Smooth muscle cell (in vitro differentiated cells): ENCODE data around the gene LRSAM1. TPM values are rescaled to one million over a fixed set of nuclear protein-coding genes. Genes with fewer than 3 reads are reported as not detected.

Source experiments
- DNase-seq: peaks from one replicate; lab custom pipeline; 2025; ENCODE audit not compliant: unreplicated experiment; lab: John Stamatoyannopoulos, UW
- H2AFZ ChIP-seq: fragments of 200-600 bp; sonication (generic); 2 replicates; pipeline ENCODE4 v1.6.0; 2016; ENCODE audit warnings: antibody characterized with exemption, low read depth, mild to moderate bottlenecking
- H3F3A ChIP-seq: fragments of 200-600 bp; sonication (generic); 2 replicates; pipeline ENCODE4 v1.6.0; 2017; ENCODE audit warnings: antibody characterized with exemption, low read depth
- H3K27ac ChIP-seq: fragments of 200-600 bp; sonication (generic); 2 replicates; pipeline ENCODE4 v1.5.1; 2016; ENCODE audit warnings: low read depth, mild to moderate bottlenecking
- H3K27me3 ChIP-seq: fragments of 200-600 bp; sonication (generic); 2 replicates; pipeline ENCODE4 v1.6.1; 2016; ENCODE audit warnings: low read depth, mild to moderate bottlenecking
- H3K36me3 ChIP-seq: fragments of 200-600 bp; sonication (generic); 2 replicates; pipeline ENCODE4 v1.5.1; 2016; ENCODE audit warnings: low read depth
- H3K4me1 ChIP-seq: fragments of 200-600 bp; sonication (generic); 2 replicates; pipeline ENCODE4 v1.5.1; 2016; ENCODE audit warnings: low read depth
- H3K4me2 ChIP-seq: fragments of 200-600 bp; sonication (generic); 2 replicates; pipeline ENCODE4 v1.6.0; 2016; ENCODE audit warnings: mild to moderate bottlenecking
- H3K4me3 ChIP-seq: fragments of 200-600 bp; sonication (generic); 2 replicates; pipeline ENCODE4 v1.5.1; 2016; ENCODE audit warnings: mild to moderate bottlenecking
- H3K79me2 ChIP-seq: fragments of 200-600 bp; sonication (generic); 2 replicates; pipeline ENCODE4 v1.6.0; 2016; ENCODE audit warnings: low read depth, mild to moderate bottlenecking
- H3K9ac ChIP-seq: fragments of 200-600 bp; sonication (generic); 2 replicates; pipeline ENCODE4 v1.6.0; 2016; ENCODE audit warnings: low read depth
- H3K9me3 ChIP-seq: fragments of 200-600 bp; sonication (generic); replicated peaks from 2 replicates; pipeline ENCODE4 v1.5.1; 2016; ENCODE audit warnings: low read depth
- H4K20me1 ChIP-seq: fragments of 200-600 bp; sonication (generic); 2 replicates; pipeline ENCODE4 v1.6.0; 2016; ENCODE audit warnings: low read depth
- WGBS: methylation state at CpG from one replicate; pipeline ENCODE4 v1.1.7; 2016; ENCODE audit warnings: low lambda C conversion rate; 5-methylcytosine and 5-hydroxymethylcytosine counted together
- polyA plus RNA-seq: library from polyadenylated mRNA; unstranded; fragments of >200 nt; fragmentation: Nextera tagmentation; extraction: Ambion mirVana; gene quantifications from 2 replicates; pipeline ENCODE4 v1.2.1, GENCODE V29; 2016
- total RNA-seq: library from RNA; depleted of rRNA; stranded (reverse); fragments of >200 nt; gene quantifications from 2 replicates; pipeline ENCODE4 v1.2.3, GENCODE V29; 2014
- TF ChIP-seq, protein P1 (sequence below): fragments of 200-600 bp; sonication (generic); IDR thresholded peaks from 2 replicates; pipeline ENCODE4 v1.5.1; 2017; ENCODE audit warnings: borderline replicate concordance, mild to moderate bottlenecking, antibody characterized with exemption; ENCODE audit not compliant: insufficient read depth, poor library complexity, severe bottlenecking

LRSAM1 gene
- total and polyA plus RNA-seq, 2 experiments from 2014 or later, result 10.5 to 27.0 TPM

DNA sequence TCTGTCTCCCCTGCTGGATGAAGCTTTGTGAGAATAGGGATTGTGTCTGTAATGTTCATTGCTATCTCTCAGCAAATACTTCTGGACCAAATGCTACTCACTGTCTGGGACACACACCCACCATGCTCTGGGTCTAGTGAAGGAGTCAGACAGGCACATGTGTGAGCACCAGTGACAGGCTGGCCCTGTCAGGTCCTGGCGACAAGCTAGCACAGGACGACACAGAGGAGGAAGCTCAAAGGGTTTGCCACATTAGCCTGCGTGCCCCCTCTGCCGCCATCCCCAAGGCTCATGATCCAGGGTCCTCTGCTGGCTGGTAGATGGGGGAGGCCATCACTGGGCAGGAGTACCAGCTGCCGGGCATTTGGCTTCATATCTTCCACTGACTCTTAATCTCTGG, 23.3 kb downstream of the LRSAM1 start:
- TF ChIP-seq, protein P1, sequence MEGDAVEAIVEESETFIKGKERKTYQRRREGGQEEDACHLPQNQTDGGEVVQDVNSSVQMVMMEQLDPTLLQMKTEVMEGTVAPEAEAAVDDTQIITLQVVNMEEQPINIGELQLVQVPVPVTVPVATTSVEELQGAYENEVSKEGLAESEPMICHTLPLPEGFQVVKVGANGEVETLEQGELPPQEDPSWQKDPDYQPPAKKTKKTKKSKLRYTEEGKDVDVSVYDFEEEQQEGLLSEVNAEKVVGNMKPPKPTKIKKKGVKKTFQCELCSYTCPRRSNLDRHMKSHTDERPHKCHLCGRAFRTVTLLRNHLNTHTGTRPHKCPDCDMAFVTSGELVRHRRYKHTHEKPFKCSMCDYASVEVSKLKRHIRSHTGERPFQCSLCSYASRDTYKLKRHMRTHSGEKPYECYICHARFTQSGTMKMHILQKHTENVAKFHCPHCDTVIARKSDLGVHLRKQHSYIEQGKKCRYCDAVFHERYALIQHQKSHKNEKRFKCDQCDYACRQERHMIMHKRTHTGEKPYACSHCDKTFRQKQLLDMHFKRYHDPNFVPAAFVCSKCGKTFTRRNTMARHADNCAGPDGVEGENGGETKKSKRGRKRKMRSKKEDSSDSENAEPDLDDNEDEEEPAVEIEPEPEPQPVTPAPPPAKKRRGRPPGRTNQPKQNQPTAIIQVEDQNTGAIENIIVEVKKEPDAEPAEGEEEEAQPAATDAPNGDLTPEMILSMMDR, result no peak
- DNase-seq, result no peak

DNA sequence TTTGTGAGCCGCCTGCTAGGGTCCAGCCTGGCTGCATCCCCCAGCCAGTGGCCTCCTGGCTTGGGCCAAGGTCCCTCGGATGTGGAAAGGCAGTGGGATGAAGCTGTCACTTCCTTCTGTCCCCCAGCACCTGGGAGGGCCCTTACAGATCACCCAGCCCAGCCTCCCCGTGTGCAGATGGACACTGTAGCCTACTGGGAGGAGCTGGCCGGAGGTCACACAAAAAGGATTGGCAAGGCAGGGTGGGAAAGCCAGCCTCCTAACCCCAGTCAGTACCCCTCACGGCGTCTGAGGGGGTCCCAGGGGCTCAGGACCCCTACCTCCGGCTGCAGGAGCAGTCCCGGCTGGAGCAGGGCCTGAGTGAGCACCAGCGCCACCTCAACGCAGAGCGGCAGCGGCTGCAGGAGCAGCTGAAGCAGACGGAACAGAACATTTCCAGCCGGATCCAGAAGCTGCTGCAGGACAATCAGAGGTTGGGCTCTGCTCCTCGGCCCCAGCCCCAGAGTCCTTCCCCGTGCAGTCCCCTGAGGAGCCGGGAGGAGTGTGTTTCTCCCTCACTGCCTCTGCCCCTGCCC, 28.3 kb downstream of the LRSAM1 start:
- Histone ChIP-seq H3K79me2 (no peaks in the 10 kb centered on the region), H3K27me3 (no peaks in the 10 kb centered on the region)
- WGBS, result 94% methylated on average over 17 of the region's 17 CpGs

More for the DNA sequence above, 23.3 kb downstream of the LRSAM1 start:
- Histone ChIP-seq H3K9me3 (no peaks in the 10 kb centered on the region), H2AFZ (no peak overlapping the region), H3K4me1 (no peaks in the 10 kb centered on the region), H3F3A (no peaks in the 10 kb centered on the region), H3K4me3 (no peak overlapping the region), H3K4me2 (no peak overlapping the region), H3K36me3 (peaks cover 9% of the 10 kb centered on the region), H3K27me3 (no peaks in the 10 kb centered on the region), H3K27ac (no peak overlapping the region), H4K20me1 (no peaks in the 10 kb centered on the region), H3K79me2 (no peaks in the 10 kb centered on the region), H3K9ac (no peak overlapping the region)
- WGBS, result 96% methylated on average over 5 of the region's 5 CpGs

DNA sequence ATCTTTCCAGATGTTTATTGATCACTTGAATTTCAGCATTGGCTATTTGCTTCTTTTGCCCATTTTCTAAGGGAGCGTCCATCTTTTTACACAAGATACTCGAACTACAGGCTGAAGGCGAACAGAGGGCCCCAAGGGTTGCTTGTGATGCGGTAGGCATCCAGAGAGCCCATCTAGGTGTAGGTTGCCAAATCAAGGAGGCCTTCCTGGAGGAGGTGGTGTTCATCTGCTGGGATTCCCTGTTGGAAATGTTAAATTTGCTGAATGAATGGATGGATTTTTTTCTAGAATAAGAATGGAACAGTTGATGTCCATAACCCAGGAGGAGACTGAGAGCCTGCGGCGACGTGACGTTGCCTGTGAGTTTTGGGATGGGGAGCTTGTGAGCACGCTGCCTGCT, 31.4 kb downstream of the LRSAM1 start:
- Histone ChIP-seq H3K27me3 (no peaks in the 10 kb centered on the region), H2AFZ (no peak overlapping the region), H3K4me2 (no peak overlapping the region), H3F3A (no peaks in the 10 kb centered on the region), H3K27ac (no peak overlapping the region), H4K20me1 (no peaks in the 10 kb centered on the region), H3K4me3 (no peak overlapping the region), H3K79me2 (no peaks in the 10 kb centered on the region), H3K36me3 (no peaks in the 10 kb centered on the region), H3K9me3 (no peaks in the 10 kb centered on the region), H3K9ac (no peak overlapping the region), H3K4me1 (no peaks in the 10 kb centered on the region)
- no peak for DNase-seq
- TF ChIP-seq, protein P1, result no peak
- WGBS, result 98% methylated on average over 9 of the region's 9 CpGs

More for the DNA sequence above, 28.3 kb downstream of the LRSAM1 start:
- Histone ChIP-seq H3K36me3 (no peaks in the 10 kb centered on the region), H3K4me3 (no peak overlapping the region), H2AFZ (no peak overlapping the region), H3K4me1 (no peaks in the 10 kb centered on the region), H3K9ac (no peak overlapping the region), H3K4me2 (no peak overlapping the region), H4K20me1 (no peaks in the 10 kb centered on the region), H3F3A (no peaks in the 10 kb centered on the region), H3K9me3 (no peaks in the 10 kb centered on the region), H3K27ac (no peak overlapping the region)
- no peak for DNase-seq
- TF ChIP-seq, protein P1, result no peak

DNA sequence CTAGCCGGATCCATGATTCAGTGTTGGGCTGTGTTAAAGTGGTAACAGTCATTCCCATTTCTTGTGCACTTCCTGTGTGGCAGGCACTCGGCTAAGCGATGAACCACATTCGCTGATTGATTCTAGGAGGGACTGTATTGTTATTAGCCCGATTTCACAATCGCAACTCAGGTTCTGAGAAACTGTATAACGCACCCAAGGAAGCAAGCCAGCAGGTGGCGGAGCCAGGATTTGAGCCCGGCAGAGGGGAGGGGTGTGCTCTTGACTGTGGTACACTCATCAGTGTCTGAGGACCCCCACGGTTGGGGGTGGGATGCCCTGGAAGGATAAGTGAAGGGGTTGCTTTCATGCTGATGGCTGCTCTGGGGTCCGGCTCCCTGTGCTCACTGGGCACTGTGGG, 34.7 kb downstream of the LRSAM1 start:
- H3K9me3 ChIP-seq, result no peaks in the 10 kb centered on the region
- no peak overlapping the region for H3K4me3 ChIP-seq
- H3K4me2 ChIP-seq, result no peak overlapping the region
- H3K79me2 ChIP-seq, result no peaks in the 10 kb centered on the region
- H4K20me1 ChIP-seq, result no peaks in the 10 kb centered on the region
- no peak overlapping the region for H2AFZ ChIP-seq
- H3K9ac ChIP-seq, result no peak overlapping the region
- no peaks in the 10 kb centered on the region for H3F3A ChIP-seq
- DNase-seq, result no peak
- TF ChIP-seq, protein P1, result no peak
- WGBS, result 95% methylated on average over 11 of the region's 11 CpGs
- no peaks in the 10 kb centered on the region for H3K4me1 ChIP-seq
- H3K27me3 ChIP-seq, result no peaks in the 10 kb centered on the region
- H3K27ac ChIP-seq, result no peak overlapping the region
- H3K36me3 ChIP-seq, result no peaks in the 10 kb centered on the region
